Glomerular endothelial cell (primary cell): ENCODE data around the gene IGF2BP2. TPM values are rescaled to one million over a fixed set of nuclear protein-coding genes. Genes with fewer than 3 reads are reported as not detected.
"Not testable (repeated sequence)": the region's sequence is repeated elsewhere in the genome, so short reads cannot be mapped to it uniquely, and the experiment has no call there.

Source experiments
- DNase-seq: peaks from one replicate; pipeline ENCODE4 v3.0.0-alpha.2; 2011; ENCODE audit warnings: low read depth, low spot score; ENCODE audit errors: extremely low read depth
- total RNA-seq: library from RNA; depleted of rRNA; stranded (reverse); fragments of >200 nt; gene quantifications from 2 replicates; pipeline ENCODE4 v1.2.3, GENCODE V29; 2015

Gene IGF2BP2
- total RNA-seq, 1 donor from 2014 or later, result 110 TPM

GRCh38 chr3:185647880-185648210 is 177.0 kb downstream of the IGF2BP2 start:
- DNase-seq, result no peak

GRCh38 chr3:185647134-185647879 is 177.5 kb downstream of the IGF2BP2 start:
- no peak for DNase-seq

DNA sequence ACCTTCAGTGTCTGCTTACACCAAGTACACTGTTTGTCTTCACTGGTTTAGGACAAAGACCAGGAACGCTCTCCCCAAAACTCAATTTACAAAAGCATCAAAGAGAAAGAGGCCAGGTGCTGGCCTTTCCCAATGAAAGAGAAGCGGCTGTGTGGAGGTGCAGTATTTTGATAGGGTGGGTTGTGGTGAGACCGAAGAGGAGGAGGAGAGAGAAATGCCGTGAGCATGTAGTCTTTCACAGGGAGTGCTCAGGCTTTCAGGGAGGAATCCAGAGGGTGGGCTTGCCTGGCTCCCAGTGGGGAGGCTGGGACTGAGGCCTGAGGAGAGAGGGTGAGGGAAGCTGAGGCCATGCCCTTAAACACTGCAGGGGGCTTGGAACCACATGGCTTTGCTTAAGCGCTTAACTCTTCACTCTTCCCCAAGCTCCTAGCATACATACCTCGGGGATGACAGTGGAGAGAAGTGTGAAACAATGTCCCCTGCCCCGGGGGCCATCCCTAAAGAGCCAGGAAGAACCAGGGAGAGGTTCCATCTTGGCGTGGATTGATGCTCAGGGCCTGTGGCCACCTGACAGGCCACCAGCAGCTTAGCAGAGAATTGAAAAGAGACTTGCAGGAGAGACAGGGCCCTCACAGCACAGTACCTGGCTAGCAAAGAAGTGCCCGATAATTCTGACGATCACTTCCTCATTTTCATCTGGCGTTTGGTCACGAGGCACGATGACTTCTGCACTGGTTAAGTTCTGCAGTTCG is 178.3 kb downstream of the IGF2BP2 start:
- no peak for DNase-seq

DNA sequence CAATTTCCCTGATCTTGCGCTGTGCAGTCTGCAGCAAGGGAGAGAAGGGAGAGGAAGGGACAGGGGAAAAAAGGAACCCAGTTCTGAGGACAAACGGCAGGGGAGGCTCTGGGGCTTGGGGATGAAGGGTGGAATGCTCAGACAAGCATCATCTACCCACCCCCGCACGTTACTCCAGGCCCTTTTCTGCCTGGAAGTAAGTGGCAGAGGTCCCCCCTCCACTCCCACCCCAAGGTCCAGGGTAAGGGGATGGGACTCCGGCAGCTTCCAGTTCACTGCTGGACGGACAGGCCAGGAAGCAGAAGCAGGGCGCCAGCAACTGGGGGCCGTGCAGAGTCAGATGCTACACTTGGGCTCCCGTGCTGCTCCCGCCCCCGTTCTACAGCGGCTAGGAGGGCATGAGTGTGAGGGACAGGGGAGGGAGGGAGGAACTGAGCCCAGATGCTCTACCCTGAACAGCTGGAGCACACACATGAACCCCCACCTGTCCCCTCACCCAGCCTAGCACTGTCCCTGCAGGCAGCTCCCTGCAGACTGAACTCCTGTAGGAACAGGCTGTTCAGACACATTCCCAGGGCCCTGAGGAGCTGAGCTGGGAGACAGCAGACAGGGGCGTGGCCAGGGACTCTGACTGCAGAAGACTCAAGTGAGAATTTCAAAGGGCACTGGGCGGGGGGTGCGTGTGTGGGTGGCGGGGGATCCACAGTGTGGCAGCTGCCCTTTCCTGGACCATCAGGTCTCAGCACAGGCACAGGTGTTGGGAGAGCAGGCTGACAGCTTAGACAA is 179.1 kb downstream of the IGF2BP2 start:
- no peak for DNase-seq

GRCh38 chr3:185645191-185645590 is 179.7 kb downstream of the IGF2BP2 start:
- DNase-seq, result not testable (repeated sequence)

DNA sequence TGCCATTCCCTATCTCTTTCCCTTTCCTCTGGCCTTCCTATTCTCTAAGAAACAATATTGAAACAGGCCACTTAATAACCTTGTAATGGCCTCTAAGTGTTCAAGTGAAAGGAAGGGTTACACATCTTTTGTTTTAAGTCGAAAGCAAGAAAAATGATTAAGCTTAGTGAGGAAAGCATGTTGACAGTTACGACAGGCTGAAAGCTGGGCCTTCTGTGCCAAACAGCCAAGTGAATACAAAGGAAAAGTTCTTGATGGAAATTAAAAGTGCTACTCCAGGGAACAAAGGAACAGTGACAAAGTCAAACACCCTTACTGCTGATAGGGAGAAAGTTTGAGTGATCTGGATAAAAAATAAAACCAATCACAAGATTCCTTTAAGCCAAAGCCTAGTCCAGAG is 184.5 kb downstream of the IGF2BP2 start:
- no peak for DNase-seq

DNA sequence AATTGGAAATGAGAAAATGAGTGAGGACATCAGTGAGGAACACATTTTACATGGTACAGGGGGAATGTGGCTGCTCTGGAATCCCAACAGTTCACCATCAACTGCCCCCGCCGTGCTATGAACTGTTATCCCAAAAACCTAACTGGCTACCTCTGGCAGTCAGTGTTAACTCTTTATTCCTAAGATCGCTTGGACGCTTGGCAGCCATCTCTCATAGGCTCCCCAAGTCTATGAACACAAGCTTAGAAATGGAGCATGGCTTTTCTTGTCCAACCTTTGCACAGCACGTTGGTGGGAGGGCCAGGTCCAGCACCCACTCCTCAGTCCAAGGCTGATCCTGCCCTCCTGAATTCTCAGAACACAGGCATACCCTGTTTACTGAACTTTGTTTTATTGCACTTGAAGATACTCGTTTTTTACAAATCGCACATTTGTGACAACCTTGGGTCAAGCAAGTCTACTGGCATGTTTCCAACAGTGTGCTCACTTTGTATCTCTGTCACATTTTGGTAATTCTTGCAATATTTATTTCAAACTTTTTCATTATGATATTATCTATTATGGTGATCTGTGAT is 185.1 kb downstream of the IGF2BP2 start:
- no peak for DNase-seq

- not testable (repeated sequence) for DNase-seq
These were observed 186.2 kb downstream of the IGF2BP2 start for GRCh38 chr3:185638651-185639050.

DNA sequence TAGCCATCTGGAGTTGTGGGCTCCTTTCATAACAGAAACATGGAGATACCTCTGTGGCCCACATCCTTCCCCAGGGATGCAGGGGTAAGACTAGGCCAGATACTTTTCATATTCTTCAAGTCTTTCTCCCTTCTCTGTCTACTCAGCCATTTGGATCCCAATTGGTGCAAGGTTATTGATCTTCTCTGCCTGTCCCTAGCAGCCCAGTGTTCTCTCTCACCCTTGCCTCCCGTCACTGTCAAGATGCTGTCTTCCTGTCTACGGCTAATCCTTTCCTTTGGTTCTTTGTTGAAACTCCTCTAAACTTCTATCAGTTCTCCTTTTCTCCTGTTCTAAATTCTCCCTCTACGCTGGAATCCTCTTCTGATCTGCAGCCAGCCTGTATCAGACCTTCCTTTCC is 187.5 kb downstream of the IGF2BP2 start:
- no peak for DNase-seq

DNA sequence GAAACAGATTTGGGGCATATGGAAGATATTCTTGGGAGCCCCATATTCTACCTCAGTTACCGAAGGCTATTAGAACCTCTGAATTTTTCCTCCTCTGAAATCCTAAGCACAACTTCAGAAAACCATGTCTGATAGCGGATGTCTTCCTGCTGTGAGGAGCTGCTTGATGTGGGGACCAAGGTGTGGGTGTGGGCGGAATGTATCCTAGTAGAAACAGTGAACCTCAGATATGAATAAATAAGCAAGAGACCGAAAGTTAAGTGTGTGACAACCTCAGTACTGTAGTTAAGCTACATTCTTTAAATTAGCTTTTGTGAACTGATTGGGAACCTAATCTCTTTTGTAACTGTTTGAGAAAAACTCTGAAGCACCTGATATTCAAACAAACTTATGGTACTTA is 191.8 kb downstream of the IGF2BP2 start:
- DNase-seq, result no peak

- DNase-seq, result no peak
These were observed 193.2 kb downstream of the IGF2BP2 start for GRCh38 chr3:185631508-185632206.

- no peak for DNase-seq
These were observed 193.7 kb downstream of the IGF2BP2 start for GRCh38 chr3:185631108-185631507.

- peak; percentile 23 for DNase-seq
These were observed 194.6 kb downstream of the IGF2BP2 start for GRCh38 chr3:185630182-185630622.

- DNase-seq, result no peak
These were observed 195.2 kb downstream of the IGF2BP2 start for GRCh38 chr3:185629554-185630181.

GRCh38 chr3:185625784-185626183 is 199.1 kb downstream of the IGF2BP2 start:
- no peak for DNase-seq

GRCh38 chr3:185623939-185624665 is 200.7 kb downstream of the IGF2BP2 start:
- no peak for DNase-seq

DNA sequence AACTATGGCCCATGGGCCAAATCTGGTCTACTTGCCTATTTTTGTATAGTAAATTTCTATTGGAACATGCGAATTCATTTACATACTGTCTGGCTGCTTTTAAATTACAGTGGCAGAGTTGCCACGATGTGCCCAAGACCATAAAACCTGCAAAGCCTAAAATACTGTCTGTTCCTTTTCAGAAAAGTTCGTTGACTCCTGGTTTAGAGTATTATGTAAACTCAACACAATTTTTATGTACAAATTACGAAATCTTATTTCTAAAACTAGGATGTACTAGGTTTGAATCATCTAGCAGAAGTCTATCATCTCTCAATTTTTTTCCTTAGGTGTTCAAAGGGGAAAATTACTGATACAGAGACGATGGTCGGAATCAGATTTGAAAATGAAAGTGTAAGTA is 211.8 kb downstream of the IGF2BP2 start:
- no peak for DNase-seq

DNA sequence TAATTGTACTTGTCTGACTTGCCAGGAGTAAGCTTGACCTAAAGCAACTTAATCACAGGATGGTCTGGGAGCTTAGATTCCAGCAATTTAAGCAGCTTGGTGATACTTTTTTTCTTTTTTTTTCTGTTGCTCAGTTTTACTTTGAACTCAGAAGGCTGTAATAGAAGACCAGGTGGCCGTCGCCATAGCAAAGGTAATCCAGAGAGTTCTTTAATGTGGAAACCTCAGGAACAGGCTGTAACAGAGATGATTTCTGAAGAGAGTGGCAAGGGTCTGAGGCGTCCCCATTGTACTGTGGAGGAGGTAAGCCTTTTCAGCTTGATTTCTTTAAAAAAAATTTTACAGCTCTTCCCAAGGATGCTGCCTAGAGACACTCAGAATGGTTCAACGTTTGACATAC is 218.6 kb downstream of the IGF2BP2 start:
- DNase-seq, result no peak

- DNase-seq, result no peak
These were observed 219.3 kb downstream of the IGF2BP2 start for GRCh38 chr3:185605566-185605965.
